HG03457 (cell line): ENCODE results near the gene RPL4.
"Not testable (repeated sequence)": the region's sequence is repeated elsewhere in the genome, so short reads cannot be mapped to it uniquely, and the experiment has no call there.

ENCODE experiments used
- ATAC-seq: cut with Tn5 transposase; IDR thresholded peaks from one replicate; pipeline ENCODE4 v1.9.1; 2021; ENCODE audit warnings: moderate number of reproducible peaks; ENCODE audit not compliant: unreplicated experiment

Gene RPL4

DNA sequence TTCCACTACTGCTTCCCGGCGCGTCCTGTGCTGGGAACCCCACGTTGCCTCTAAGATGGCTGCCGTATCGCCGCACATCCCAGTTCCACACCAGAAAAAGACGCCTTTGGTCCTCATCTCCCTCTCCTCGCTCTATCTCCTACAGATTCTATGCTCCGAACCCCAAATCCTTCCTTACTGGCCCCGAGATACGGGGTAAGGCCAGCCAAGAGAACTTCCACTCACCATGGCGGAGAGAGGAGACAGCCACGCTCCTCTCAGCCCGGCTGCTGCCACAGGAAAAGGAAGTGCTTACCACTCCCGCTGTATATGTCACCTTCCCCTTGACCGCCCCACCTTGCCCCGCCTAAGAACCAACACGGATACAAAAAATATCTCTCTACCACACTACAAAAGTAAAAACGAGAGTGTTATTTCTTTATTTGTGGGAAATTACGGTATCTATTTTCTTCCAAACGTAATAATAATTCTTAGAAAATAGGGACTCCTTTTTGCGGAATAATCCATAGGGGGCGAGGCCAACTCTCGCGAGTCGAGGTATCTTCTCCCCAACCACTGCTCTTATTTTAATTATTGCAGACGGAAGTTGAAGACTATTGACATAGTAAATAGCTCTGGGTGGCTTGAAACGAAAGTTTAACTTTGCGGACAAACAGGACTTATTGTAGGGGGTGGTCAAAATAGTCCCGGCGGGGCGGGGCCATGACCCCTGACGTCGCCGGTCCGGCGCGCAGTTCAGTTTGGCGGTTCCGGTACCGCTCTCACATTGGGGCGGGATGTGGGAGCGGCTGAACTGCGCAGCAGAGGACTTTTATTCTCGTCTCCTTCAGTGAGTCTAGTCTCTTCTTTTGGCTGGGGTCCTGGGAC lies at the start of gene RPL4, which contains the start of gene ZWILCH:
TSS of gene RPL4 (minus strand) at position 293 of the 867 bp plus-strand sequence. CDS start at position 228, 65 bp downstream.
TSS of gene ZWILCH (plus strand) at position 764 of the 867 bp plus-strand sequence. CDS start at position 777, 13 bp downstream.
- peak; percentile 79 for ATAC-seq

GRCh38 chr15:66545255-66545654 lies 40.6 kb upstream of the RPL4 start:
- ATAC-seq = no peak

DNA sequence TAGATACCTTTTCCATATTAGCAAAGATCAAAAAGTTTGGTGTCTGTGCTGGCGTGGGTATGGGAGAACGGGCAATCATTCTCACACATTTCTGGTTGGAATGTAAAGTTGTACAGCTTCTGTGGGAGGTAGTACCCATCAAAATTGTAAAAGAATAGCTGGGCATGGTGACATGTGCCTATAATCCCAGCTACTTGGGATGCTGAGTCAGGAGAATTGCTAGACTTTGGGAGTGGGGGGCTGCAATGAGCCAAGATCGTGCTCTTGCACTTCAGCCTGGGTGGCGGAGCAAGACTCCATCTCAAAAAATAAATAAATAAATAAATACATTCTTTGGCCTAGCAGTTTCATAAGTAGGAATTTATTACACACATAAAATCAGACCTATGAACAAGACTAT lies 38.2 kb upstream of the RPL4 start:
- no peak for ATAC-seq

GRCh38 chr15:66535056-66535455 lies 30.4 kb upstream of the RPL4 start:
- ATAC-seq = no peak

DNA sequence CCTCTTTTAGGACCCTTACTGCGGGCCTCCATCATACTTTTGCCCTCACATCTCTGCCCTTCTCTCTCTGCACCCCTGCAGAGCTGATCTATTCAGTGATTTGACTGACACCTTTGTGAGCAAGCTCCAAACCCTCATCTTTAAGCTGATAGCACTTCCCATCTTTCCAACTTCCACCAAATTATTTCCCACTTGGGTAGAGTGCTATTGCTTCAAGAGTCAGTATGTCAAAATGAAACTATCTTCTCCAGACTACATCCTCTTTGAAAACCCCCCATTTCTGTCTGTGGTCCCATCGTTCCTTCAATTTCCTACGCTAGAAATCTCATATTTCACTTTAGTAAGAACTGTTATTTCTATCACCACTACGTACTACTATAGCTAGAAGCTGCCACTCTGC lies 20.2 kb upstream of the RPL4 start:
- ATAC-seq = no peak

- no peak for ATAC-seq
Measured at GRCh38 chr15:66523926-66524325, 19.3 kb upstream of the RPL4 start.

- no peak for ATAC-seq
Measured at GRCh38 chr15:66515901-66516322, 11.3 kb upstream of the RPL4 start.

- no peak for ATAC-seq
Measured at GRCh38 chr15:66514586-66514985, 9.9 kb upstream of the RPL4 start.

DNA sequence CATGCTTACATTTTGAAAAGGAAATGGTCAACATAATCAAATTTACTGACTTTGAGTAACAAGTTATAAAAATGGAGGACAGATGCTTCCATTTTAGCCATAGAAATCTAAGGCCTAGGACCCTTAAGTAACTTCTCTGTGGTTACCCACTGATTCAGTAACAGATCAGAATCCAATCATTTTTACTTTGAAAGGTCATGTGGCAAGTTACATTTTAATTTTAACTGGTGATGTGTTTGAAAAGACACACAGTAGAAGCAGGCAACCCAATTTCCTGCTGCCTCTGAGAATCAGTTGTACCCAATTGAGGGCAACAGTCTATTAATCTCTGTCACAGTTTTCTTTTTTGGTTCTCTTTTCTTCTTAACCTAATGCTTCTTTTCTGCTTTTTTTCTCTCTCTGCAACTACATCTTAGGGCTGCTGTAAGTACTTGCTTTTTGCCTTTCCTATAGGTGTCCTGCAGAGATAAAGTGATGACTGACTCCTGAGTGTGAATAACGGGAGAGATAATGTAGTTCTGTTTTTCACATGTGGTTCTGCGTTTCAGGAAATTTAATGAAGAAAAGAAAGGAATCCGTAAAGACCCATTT lies 3.7 kb upstream of the RPL4 start:
- ATAC-seq = no peak

DNA sequence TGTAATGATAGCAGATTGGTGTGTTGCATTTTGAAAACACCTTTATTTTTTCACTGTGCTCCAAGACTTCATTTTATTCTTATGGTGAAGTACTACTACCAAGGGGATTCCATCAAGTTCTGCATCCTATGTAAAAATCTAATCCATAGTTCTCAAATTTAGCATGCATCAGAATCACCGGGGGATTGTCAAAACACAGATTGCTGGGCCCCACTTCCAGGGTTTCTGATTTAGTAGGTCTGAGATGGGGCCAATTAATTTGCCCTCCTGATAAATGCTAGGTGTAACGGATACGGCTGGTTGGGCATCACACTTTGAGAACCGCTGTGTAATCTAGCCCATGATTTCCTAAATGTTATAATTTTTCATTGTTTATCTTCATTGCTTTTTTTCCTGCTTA lies 1.2 kb upstream of the RPL4 start:
- ATAC-seq = no peak

- ATAC-seq = no peak
Measured at GRCh38 chr15:66505430-66505811, 766 bp upstream of the RPL4 start.

- ATAC-seq = no peak
Measured at GRCh38 chr15:66503780-66504562, 684 bp downstream of the RPL4 start.

DNA sequence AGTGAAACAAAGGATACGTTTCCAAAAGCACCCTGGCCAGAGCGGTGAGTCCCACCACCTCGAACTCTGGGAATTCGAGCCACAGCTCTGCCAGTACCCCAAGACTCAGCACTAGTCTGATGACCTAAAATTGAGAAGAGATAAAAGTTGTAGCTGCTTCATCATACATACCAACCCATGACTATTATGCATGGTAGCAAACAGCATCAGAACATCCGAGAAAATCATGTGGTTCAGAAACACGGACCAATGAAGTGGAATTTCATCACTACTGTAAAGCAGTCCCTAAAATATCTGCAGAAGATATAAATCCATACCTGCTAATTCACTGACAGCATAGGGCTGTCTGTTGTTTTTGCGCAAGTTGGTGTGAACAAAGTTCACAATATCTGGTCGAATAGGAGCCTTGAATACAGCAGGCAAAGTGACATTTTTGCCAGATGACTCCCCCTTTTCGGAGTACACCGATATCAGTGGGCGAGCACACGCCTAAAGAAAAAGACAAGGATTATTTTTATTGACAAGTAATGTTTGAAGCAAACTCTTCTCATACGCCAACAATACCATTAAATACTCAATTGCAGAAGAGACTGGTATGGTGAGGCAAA lies 1.5 kb downstream of the RPL4 start:
- ATAC-seq = not testable (repeated sequence)

GRCh38 chr15:66502491-66502890 lies 2.2 kb downstream of the RPL4 start:
- no peak for ATAC-seq

- not testable (repeated sequence) for ATAC-seq
Measured at GRCh38 chr15:66500346-66500745, 4.3 kb downstream of the RPL4 start.

GRCh38 chr15:66498501-66499386 lies 5.9 kb downstream of the RPL4 start:
- no peak for ATAC-seq

DNA sequence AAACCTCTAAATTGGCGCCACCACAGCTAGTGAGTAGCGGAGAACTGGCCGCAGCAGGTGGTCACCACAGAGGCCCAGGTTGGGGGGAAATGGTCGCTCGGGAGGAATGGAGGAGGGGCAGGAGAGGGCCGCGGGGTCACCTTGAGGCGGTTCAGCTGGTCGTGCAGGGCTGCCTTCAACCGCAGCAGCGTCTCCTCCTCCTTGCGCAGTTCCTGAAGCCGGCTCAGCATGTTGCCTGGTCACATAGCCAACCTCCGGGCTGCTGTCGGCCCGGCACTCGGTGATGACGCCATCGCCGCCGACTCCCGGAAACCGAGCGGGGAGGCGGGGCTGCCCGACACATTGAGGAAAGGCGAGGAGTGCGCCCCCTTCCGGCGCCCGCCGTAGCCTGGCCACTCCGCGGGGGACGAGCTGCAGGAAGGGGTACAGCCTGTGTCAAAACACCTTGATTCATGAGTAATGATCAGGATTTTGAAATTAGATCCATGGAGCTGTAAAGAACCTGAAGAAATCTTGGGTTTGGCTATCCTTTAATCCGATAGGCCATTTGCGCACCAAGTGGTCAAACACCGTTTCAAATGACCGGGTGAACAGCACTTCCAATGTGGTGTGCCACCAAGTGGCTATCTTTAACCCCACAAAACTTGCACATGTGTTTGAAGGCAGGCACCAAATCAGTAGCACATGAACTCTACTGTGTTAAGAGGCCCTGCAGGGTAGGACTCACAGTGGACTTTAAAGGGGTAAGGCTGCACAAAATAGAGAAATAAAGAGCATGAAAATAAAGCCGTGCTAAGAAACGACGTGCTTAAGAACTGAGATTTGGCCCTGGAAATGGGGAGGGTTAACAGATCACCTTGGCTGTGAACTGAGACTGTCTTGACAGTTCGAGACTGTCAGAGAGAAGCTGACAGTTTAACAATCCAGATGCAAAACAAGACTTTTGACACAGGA lies 6.9 kb downstream of the RPL4 start, which contains the start of gene SNAPC5:
TSS of gene SNAPC5 (minus strand) at position 261 of the 954 bp plus-strand sequence. CDS start at position 230, 31 bp downstream.
- ATAC-seq = peak; percentile 48

DNA sequence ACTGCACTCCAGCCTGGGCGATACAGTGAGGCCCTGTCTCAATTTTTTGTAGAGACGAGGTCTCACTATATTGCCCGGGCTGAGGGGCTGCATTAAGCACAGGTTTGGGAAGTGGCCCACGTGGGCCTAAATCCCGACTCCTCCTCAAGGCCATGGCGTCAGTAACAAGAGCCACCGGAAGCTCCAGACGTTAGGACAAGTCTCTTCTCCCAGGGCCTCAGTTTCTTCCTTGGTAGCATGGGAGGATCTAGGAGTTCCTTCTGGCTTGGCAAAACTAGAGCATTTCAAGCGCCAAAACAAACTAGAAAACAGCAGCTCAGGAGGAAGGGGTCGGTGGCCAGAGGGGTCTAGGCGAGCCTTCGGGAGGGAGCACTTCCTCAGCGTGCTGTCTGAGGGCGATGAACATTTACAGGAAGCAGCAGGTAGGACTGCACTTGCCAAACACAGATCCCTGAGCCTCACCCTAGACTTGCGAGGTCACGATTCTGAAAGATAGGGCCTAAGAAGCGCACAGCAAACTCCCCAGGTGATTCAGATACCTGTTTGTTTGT lies 7.6 kb downstream of the RPL4 start:
- ATAC-seq = no peak
